Measurements from ENCODE around the gene MUS81.

MUS81 gene

DNA sequence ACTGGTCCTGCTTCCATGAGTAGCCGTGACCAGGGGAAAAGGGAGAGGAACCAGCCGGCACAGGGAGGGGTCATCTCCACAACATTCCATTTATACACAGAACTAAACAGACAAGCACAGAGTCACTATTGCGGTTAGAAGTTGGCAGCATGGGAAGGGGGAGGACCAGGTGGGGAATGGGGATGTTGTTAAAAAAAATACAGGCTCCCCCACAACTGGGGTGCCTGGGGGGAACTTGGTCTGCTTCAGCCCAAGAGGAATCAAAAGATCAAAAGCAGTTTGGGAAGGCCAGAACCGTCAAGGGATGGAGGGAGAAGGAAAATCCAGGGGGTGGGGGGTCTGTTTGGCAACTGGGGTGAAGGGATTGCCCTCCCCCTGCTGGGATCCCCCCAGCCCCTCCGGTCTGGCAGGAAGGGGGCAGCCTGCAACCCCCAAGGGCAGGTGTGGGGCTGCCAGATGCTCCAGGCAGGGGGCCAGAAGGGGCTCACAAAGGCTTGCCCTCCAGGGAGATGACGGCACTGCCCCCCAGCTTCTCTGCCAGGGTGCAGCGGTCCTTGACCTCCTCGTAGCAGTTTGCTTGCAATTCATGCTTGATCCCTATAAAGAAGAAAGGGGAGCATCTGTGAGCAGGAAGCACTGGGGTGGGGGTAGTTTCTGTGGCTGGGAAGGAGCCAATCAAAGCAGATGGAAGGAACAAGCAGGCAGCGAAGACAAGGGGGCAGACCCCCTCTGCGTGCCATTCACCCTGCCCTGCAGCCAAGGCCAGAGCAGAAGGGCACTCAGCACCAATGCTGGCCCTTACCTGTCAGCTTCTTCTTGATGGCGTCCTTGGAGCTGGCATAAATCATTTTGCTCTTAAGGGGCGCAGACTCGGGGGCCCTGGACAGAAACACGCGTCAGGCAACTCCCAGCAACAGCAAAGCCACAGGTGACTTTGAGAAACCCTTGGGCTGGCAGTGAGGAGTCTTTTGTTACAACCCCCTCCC, 5.1 kb upstream of the MUS81 start:
- TF ChIP-seq, protein P1, sequence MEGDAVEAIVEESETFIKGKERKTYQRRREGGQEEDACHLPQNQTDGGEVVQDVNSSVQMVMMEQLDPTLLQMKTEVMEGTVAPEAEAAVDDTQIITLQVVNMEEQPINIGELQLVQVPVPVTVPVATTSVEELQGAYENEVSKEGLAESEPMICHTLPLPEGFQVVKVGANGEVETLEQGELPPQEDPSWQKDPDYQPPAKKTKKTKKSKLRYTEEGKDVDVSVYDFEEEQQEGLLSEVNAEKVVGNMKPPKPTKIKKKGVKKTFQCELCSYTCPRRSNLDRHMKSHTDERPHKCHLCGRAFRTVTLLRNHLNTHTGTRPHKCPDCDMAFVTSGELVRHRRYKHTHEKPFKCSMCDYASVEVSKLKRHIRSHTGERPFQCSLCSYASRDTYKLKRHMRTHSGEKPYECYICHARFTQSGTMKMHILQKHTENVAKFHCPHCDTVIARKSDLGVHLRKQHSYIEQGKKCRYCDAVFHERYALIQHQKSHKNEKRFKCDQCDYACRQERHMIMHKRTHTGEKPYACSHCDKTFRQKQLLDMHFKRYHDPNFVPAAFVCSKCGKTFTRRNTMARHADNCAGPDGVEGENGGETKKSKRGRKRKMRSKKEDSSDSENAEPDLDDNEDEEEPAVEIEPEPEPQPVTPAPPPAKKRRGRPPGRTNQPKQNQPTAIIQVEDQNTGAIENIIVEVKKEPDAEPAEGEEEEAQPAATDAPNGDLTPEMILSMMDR (IDR thresholded peaks at IDR 0.05; ENCODE audit: low read depth, low read length): no peak

DNA sequence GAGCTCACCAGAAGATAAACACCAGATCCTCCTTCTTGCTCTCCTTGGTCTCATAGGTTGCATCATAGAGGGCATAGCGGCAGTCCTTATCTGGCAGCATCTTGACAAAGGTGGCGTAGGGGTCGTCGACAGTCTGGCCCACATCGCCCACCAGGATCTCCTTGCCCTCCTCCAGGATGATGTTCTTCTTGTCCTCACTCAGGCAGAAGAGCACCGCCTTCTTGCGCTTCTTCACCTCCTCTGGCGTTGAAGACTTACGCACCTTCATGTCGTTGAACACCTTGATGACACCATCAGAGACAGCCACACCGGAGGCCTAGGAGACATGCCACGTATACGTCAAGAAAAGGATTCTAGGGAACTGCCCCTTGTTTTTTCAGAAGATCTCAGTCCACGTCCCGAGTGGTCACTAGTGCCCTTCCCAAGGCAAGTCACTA, 4.3 kb upstream of the MUS81 start:
- H3K4me3 ChIP-seq (ENCODE audit: low read depth, low read length): peak overlapping the region; percentile 91
- TF ChIP-seq, protein P1 (IDR thresholded peaks at IDR 0.05; ENCODE audit: low read depth, low read length): no peak

More for the DNA sequence above, 5.1 kb upstream of the MUS81 start:
- peak overlapping the region; percentile 91; the same call in 1 of the 2 replicates for H3K4me3 ChIP-seq (ENCODE audit: low read depth, low read length)

DNA sequence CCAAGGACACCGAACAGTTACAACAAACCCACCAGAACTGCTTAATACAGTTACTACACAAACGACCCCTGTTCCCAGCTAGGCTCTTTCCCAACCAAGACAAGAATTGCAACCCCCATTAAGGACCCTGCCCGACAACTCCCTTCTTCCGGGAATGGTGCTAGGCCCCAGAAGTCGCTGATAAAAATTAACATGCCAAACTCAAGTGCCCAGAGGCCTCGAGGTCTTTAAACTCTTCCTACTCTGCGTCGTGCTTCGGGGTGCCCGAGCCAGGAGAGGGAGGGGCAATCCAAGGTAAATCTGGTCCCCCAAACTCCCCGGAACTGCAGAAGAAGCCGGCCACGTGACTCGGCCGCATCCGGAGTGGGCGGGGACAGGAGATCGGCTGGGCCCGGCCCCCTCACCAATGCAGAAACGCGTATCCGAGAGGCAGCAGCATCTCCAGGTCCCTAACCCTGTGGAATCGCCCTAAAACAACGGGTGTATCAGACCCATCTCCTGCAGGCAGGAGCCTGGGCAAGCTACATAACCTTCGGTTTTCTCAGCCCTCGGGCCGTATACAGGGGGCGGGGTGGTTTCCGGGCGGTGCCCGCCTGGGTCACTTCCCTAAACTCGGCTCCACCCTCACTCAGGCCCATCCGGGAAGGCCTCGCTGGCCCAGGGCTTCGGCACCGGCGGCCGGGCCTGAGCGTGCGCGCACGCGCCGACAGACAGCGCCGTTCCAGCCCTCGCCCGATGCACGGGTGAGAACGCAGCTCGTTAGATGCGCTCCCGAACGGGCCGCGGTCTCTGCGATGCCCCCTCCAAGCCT, 3.3 kb upstream of the MUS81 start:
- TF ChIP-seq, protein P1 (IDR thresholded peaks at IDR 0.05; ENCODE audit: low read depth, low read length): no peak

DNA sequence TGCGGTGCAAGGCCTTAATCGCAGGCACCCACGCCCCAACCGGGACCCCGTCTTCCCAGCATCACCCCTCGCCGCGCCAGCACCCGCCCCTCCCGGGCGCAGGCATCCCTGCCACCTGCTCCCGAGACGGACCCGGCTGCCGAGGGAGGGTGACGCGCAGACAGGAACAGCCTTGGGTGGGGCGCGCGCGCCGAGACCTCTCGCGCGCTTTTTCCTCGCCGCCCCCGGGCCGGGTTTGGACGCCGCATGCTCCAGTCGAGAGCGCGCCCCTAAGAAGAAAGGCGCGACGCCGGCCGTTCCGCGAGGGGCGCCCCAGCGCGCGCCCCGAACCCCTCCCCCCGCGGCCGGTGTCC, 2.8 kb upstream of the MUS81 start:
- H3K4me3 ChIP-seq (ENCODE audit: low read depth, low read length): peak overlapping the region; percentile 91
- TF ChIP-seq, protein P1 (IDR thresholded peaks at IDR 0.05; ENCODE audit: low read depth, low read length): no peak

More for the DNA sequence above, 3.3 kb upstream of the MUS81 start:
- H3K4me3 ChIP-seq (ENCODE audit: low read depth, low read length): peak overlapping the region; percentile 91

DNA sequence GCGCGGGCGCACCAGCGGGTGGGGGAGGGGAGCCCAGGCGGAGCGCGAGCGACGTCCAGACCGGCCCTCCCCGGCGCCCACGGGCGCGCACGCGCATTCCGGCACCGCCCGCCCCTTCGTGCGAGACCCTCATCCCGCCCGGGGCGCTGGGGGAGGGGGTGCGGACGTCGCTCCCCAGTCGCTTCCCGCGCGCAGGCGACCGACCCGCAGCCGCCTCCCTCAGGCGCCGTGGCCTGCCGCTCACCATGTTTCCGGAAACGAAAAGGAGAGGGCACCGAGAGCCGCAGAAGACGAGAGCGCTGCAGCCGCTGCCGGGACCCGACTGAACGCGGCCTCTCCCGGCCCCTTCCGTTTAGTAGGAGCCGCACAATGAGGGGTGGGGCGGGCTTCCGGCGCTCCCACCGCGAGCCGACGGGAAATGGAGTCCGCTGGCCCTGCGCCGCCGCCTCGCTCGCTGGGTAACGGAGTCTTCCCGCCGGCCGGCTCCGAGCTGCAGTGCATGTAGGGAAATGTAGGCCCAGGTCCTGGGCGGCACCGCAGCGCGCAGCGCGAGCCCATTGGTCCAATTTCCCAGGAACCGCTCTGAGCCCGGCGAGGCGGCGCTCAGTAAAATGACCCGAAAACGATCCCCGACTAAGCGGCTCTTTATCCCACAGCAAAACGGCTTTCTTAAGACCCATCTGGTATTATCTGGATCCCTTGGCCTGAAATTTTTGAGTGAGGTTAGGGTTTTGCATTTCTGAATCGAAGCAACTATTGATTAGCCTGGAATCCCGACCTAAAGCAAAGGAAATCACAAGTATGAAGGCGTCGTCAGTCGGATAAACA, 2.2 kb upstream of the MUS81 start, which contains the start of gene CFL1:
Gene CFL1 (minus strand): TSS at position 328 of the 828 bp plus-strand sequence. CDS start 81 bp downstream, at position 247.
- TF ChIP-seq, protein P1 (IDR thresholded peaks at IDR 0.05; ENCODE audit: low read depth, low read length): no peak
- H3K4me3 ChIP-seq (ENCODE audit: low read depth, low read length): peak within 1 kb of the TSS; percentile 91

DNA sequence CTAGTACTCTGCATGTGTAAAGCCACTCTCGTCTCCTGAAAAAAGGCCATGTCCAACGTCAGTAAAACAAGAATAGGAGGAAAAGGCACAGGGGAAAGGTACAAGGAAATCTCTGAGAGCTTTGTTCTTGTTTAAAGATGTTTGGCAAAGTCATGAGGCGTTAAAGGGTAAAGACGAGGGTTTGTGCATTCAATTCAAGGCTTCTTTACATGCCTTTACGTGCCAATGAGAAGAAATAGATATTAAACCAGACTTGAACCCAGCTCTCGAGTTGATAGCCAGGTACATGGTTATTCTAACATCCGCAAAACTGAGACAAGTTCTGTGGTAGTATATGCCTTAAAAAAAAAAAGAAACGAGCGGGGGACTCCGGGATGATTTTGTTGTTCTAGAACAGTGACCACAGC, 1.5 kb upstream of the MUS81 start:
- TF ChIP-seq, protein P1 (IDR thresholded peaks at IDR 0.05; ENCODE audit: low read depth, low read length): no peak
- peak overlapping the region; percentile 91 for H3K4me3 ChIP-seq (ENCODE audit: low read depth, low read length)
